Activated CD4-positive, alpha-beta T cell treated with anti-CD3 and anti-CD28 coated beads, Interleukin-2, amount 10 ng/mL, durations not matched to agents 24 days and 14 days (primary cell): Measurements from ENCODE around the gene RBM23. TPM values are rescaled to one million over a fixed set of nuclear protein-coding genes. Genes with fewer than 3 reads are reported as not detected.
"Not testable (repeated sequence)": the region's sequence is repeated elsewhere in the genome, so short reads cannot be mapped to it uniquely, and the experiment has no call there.

Experiments
- DNase-seq: peaks from one replicate; pipeline ENCODE4 v3.0.0; 2022
- H3K27ac Mint-ChIP-seq: one replicate; pipeline ENCODE4 v1.8.0; 2022; ENCODE audit warnings: mild to moderate bottlenecking, mixed read lengths
- H3K27me3 Mint-ChIP-seq: one replicate; pipeline ENCODE4 v1.8.0; 2022; ENCODE audit warnings: mixed read lengths
- H3K36me3 Mint-ChIP-seq: one replicate; pipeline ENCODE4 v1.8.0; 2022; ENCODE audit warnings: low read depth, mild to moderate bottlenecking, mixed read lengths
- H3K4me1 Mint-ChIP-seq: one replicate; pipeline ENCODE4 v1.8.0; 2021; ENCODE audit warnings: mixed read lengths
- H3K4me3 Mint-ChIP-seq: one replicate; pipeline ENCODE4 v1.8.0; 2022; ENCODE audit warnings: mild to moderate bottlenecking, moderate library complexity, mixed read lengths
- H3K9me3 Mint-ChIP-seq: one replicate; pipeline ENCODE4 v1.8.0; 2021; ENCODE audit warnings: mixed read lengths
- intact Hi-C: fragments of 100-400 bp; cut with micrococcal nuclease; formaldehyde crosslinking; loops from one replicate; pipeline ENCODE4 v1.15.1; 2023
- total RNA-seq: library from RNA; stranded (reverse); gene quantifications from 2 replicates; pipeline ENCODE4 v1.2.3, GENCODE V29; 2022

Gene RBM23
- 82.7 and 90.2 TPM in 2 replicates for total RNA-seq

DNA sequence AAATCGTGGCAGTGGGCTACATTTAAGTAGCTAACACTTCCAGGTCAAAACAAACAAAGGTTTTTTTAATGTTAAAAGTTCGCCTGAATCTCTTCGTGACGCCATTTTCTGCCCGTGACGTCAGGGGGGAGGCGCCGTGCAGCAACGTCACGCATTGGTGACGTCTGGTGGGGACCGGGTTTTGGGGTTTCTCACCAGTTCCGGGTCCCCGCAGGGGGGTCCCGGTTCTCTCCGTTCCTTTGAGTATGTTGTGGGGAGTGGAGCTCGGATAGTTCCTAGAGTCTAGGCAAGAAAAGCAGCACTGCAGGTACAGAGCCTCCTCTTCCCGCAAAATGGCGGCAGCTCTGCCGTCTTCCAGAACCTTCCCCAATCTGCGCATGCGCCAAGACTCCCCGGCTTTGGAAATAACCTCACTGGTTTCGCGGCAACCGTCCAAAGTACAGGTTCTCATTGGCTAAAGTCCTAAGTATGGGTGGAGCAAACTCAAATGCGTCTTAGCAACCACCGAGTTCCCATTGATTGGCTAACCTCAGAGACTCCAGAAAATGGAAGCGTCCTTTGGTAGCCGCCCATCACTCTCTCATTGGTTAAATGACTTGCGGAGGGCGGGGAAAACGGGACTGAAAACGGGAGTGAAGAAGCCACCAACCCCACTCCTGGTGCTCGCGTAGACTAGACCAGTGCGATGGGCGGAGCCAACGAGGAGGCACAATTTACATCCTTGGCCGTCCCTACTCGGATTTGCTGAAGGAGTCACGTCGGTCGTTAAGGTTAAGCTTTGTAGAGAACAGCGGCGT, at the start of gene RBM23:
RBM23 (minus strand) TSS at position 346 of the 797 bp plus-strand sequence.
- H3K36me3 Mint-ChIP-seq, result peaks cover 68% of the 10 kb centered on the region
- peaks cover 27% of the 10 kb centered on the region for H3K4me1 Mint-ChIP-seq
- peak within 1 kb of the TSS; percentile 100 for H3K27ac Mint-ChIP-seq
- no peaks in the 10 kb centered on the region for H3K9me3 Mint-ChIP-seq
- peaks cover 2% of the 10 kb centered on the region for H3K27me3 Mint-ChIP-seq
- peak; percentile 100 for DNase-seq
- H3K4me3 Mint-ChIP-seq, result peak within 1 kb of the TSS; percentile 95
- intact Hi-C loops, result loop anchor here (1.0 to 5.0 kb wide), 8 partner anchors 10 to 358 kb away; partner anchors contain the start of genes ACIN1, C14orf119, DAD1 and LRP10

DNA sequence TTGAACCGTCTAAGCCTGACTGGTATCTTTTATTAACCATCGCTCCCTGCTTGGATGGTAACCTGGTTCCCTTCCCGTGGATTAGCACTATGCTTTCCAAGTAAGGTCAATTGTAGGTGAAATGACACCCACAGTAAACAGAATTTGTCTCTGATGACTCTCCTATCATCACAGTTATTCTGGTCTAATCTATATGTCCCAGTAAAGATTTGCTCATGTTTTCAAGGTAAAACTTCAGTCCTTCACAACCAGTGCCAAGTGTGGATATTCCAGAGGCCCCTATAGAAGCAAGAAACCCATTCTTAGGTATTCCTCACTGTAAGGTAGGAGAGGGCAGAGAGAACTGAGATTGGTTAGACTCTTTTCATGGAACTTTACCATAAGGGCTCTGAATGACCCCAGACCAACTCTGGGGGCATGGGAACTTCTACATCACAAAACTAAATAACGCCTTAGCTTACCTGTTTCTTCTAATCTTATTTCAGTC, 47.9 kb upstream of the RBM23 start:
- Mint-ChIP-seq H3K27ac (no peak overlapping the region), H3K27me3 (peaks cover 6% of the 10 kb centered on the region), H3K4me1 (no peaks in the 10 kb centered on the region), H3K4me3 (no peak overlapping the region), H3K9me3 (no peaks in the 10 kb centered on the region), H3K36me3 (no peaks in the 10 kb centered on the region)
- intact Hi-C loops, result no loop called here
- DNase-seq, result no peak

DNA sequence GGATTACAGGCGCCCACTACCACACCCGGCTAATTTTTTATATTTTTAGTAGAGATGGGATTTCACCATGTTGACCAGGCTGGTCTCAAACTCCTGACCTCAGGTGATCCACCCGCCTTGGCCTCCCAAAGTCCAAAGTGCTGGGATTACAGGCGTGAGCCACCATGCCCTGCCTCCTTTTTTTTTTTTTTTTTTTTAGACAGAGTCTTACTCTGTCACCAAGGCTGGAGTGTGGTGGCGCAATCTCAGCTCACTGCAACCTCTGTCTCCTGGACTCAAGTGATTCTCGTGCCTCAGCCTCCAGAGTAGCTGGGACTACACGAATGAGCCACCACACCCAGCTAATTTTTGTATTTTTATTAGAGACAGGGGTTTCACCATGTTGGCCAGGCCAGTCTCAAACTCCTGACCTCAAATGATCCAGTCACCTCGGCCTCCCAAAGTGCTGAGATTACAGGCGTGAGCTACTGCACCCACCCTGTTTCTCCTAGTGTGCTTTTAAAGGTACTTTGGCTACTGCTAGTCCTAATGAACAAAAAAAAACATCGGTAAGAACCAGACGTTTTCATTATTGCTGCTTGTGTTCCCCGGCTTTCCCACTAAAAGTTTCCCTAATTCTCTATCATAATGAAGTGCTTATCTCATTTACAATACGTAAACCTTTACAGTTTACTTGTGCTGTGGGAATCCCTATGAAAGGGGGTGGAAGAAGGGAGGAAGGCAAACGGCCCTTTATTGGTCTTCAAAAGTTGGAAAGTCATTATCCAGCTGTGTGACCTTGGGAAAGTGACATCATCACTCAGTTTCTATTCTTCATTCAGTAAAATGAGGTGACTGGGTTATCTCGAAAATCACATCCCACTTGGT, 47.2 kb upstream of the RBM23 start:
- H3K27me3 Mint-ChIP-seq, DNase-seq, H3K4me3 Mint-ChIP-seq, intact Hi-C loops, H3K27ac Mint-ChIP-seq, H3K36me3 Mint-ChIP-seq, H3K9me3 Mint-ChIP-seq, H3K4me1 Mint-ChIP-seq: not testable (repeated sequence)

DNA sequence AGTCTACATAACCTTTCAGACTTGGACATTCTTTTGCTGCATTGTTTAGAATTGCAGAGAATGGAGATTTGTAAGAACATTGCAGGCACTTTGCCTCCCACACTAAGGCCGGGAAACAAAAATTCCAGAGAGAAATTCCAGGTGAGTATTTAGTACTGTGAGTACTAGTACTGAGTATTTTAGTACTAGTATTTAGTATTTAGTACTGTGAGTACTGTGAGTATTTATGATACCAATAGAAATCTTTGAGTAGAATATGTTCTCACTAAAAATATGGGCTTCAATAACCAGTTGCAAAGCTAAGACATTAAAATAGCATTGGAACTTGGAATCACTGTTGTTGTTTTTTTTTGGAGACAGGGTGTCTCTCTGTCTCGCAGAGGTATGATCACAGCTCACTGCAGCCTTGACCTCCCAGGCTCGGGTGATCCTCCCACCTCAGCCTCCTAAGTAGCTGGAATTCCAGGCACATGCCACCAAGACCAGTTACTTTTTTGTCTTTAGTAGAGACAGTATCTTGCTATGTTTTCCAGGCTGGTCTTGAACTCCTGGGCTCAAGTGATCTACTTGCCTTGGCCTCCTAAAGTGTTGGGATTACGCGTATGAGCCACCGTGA, 43.2 kb upstream of the RBM23 start:
- Mint-ChIP-seq H3K4me1 (peaks cover 3% of the 10 kb centered on the region), H3K9me3 (no peaks in the 10 kb centered on the region), H3K36me3 (no peaks in the 10 kb centered on the region), H3K27ac (no peak overlapping the region), H3K4me3 (no peak overlapping the region), H3K27me3 (peaks cover 6% of the 10 kb centered on the region)
- no peak for DNase-seq
- intact Hi-C loops, result no loop called here

DNA sequence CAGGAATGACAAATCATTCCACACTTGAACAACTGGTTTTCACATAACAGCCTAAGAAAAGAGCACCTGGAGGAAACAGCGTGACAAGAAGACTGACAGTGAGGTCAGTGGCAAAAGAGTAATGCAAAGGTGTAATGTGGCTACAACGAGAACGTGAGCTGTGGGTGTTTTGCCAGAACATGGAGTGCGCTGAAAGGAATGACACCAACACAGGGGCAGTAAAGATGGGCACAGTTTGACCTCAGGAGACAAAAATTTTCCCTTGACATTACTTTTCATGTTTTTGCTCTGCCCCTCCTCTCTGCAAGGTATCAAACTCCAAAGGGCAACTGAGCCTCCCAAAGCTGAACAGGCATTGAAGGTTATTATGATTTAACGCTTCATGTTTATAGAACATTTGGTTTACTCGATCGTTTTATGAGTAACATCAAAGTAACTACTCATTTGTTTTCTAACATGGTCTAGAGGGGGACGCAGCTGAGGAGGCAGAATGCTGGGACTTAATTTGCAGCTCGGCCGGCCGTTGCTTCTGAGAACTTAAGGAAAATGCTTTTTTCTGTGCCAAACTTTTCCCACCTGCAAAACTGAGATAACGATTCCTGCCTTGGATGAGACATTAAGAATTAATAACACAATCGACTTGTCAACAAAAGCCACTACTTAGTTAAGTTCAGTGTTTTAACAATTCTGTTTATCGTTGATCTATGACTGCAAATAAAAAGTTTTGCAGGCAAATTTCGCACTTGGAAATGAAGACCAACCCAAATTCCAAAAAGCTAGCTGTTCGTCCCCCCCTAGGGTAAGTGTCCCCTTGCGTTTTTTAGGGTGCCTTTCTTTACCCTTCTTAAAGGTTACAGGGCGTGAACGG, 37.0 kb upstream of the RBM23 start:
- H3K36me3 Mint-ChIP-seq, result peaks cover 20% of the 10 kb centered on the region
- H3K9me3 Mint-ChIP-seq, result no peaks in the 10 kb centered on the region
- H3K4me1 Mint-ChIP-seq, result peaks cover 19% of the 10 kb centered on the region
- peaks cover 3% of the 10 kb centered on the region for H3K27me3 Mint-ChIP-seq
- intact Hi-C loops, result loop anchor here (2.0 kb wide), 1 partner anchor 27 kb away; the partner anchor contains the start of gene AJUBA
- DNase-seq, result no peak
- peak overlapping the region; percentile 95 for H3K4me3 Mint-ChIP-seq
- peak overlapping the region; percentile 92 for H3K27ac Mint-ChIP-seq

DNA sequence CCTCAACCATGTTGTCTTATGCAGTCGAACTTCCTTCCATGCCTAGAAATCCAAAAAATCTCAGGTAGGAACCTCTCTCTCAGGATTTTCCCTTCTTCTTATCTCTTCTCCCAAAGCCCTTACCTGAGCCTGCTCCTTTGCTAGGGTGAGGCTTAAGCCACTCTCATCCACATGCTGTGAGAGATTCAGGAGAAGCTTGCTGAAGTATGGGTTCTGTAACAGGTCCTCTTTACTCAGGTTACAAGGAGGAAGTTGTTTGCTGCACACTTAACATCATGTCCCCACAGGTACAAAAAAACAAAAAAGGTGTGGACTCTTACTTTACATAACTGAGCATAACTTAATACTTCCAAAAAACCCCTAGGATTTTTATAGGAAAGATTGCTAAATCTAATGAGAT, 33.5 kb upstream of the RBM23 start:
- H3K36me3 Mint-ChIP-seq, result peaks cover 31% of the 10 kb centered on the region
- intact Hi-C loops, result no loop called here
- no peak overlapping the region for H3K4me3 Mint-ChIP-seq
- peaks cover 16% of the 10 kb centered on the region for H3K4me1 Mint-ChIP-seq
- H3K27ac Mint-ChIP-seq, result no peak overlapping the region
- no peak for DNase-seq
- H3K9me3 Mint-ChIP-seq, result no peaks in the 10 kb centered on the region
- no peaks in the 10 kb centered on the region for H3K27me3 Mint-ChIP-seq

DNA sequence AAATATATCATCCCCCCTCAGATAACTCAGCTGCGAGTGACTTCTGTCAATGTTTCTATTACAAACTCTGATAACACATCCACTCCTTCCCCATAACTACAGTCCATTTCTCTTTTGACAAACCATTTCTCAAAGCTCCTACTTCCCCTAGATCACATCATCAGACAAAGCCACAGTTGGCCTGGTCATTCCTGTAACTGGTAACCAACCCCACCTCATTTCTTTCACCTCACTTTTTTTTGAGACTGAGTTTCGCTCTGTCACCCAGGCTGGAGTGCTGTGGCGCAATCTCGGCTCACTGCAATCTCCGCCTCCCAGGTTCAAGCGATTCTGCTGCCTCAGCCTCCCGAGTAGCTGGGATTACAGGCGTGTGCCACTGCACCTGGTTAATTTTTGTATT, 32.8 kb upstream of the RBM23 start:
- DNase-seq, H3K27me3 Mint-ChIP-seq, H3K4me3 Mint-ChIP-seq, H3K9me3 Mint-ChIP-seq, intact Hi-C loops, H3K27ac Mint-ChIP-seq: not testable (repeated sequence)
- Mint-ChIP-seq H3K4me1 (peaks cover 15% of the 10 kb centered on the region), H3K36me3 (peaks cover 36% of the 10 kb centered on the region)

DNA sequence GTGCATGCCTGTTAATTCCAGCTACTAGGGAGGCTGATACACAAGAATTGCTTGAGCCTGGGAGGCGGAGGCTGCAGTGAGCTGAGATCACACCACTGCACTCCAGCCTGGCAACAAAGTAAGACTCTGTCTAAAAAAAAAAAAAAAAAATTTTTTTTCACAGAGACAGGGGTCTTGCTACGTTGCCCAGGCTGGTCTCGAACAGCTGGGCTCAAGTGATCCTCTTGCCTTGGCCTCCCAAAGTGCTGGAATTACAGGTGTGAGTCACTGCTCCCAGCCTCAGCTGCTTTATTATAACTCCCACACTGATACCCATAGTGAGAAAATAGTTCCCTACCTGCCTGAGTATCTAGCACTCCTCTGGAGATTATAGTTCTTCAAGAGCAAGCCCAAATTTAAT, 26.7 kb upstream of the RBM23 start:
- H3K9me3 Mint-ChIP-seq, result no peaks in the 10 kb centered on the region
- H3K4me1 Mint-ChIP-seq, result no peaks in the 10 kb centered on the region
- no peak overlapping the region for H3K4me3 Mint-ChIP-seq
- H3K27ac Mint-ChIP-seq, result no peak overlapping the region
- DNase-seq, result no peak
- intact Hi-C loops, result no loop called here
- peaks cover 25% of the 10 kb centered on the region for H3K36me3 Mint-ChIP-seq
- no peaks in the 10 kb centered on the region for H3K27me3 Mint-ChIP-seq

DNA sequence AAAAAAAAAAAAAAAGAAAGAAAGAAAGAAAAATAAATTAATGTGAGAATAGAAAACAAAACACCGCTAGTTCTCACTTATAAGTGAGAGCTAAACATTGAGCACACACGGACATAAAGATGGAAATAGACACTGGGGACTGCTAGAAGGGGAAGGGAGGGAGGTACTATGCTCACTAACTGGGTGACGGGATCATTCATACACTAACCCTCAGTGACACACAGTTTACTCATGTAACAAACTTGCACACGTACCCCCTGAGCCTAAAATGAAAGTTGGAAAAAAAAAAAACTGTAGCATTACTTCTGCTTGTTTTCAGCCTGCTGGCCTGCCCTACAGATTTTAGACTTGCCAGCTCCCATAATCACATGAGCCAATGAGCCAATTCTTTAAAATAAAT, 20.7 kb upstream of the RBM23 start:
- no peak overlapping the region for H3K4me3 Mint-ChIP-seq
- H3K27me3 Mint-ChIP-seq, result no peaks in the 10 kb centered on the region
- no peak for DNase-seq
- H3K36me3 Mint-ChIP-seq, result peaks cover 13% of the 10 kb centered on the region
- H3K27ac Mint-ChIP-seq, result no peak overlapping the region
- no peaks in the 10 kb centered on the region for H3K4me1 Mint-ChIP-seq
- no peaks in the 10 kb centered on the region for H3K9me3 Mint-ChIP-seq
- intact Hi-C loops, result no loop called here

DNA sequence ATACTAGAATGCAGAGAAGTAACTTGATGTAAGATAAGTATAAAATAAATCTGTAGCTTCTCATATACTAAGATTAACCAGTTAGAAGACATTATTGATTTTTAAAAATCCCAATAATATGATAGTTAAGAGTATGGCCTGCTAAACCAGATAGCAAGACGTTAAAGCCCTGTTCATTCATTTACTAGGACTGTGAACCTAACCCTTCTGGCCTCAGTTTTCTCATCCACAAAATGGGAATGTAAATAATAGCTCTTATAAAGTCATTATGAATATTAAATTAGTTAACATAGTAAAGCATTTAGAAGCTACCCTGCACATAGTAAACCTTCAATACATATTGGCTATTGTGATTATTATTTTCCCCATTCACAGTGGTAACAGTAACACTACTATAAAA, 16.2 kb upstream of the RBM23 start:
- H3K36me3 Mint-ChIP-seq, result peaks cover 12% of the 10 kb centered on the region

DNA sequence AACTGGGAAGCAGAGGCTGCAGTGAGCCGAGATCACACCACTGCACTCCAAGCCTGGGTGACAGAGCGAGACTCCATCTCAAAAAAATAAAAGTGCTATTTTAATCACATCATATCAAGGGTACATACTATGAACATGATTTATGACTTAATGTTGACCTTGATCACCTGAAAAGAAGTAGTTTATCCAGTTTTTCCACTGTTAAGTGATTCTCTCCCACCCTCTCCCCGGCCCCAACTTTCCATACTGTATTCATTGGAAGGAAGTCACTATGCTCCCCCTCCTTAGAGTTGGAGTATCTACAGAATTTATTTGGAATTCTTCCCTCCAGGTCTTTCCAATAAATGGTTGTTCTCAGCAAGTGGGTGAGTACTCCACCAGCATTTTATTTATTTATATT, 13.2 kb upstream of the RBM23 start:
- intact Hi-C loops, result no loop called here
- H3K4me3 Mint-ChIP-seq, result no peak overlapping the region
- peaks cover 16% of the 10 kb centered on the region for H3K4me1 Mint-ChIP-seq
- no peak for DNase-seq
- peaks cover 9% of the 10 kb centered on the region for H3K36me3 Mint-ChIP-seq
- H3K27ac Mint-ChIP-seq, result no peak overlapping the region
- H3K27me3 Mint-ChIP-seq, result no peaks in the 10 kb centered on the region
- H3K9me3 Mint-ChIP-seq, result no peaks in the 10 kb centered on the region

More for the DNA sequence above, 16.2 kb upstream of the RBM23 start:
- DNase-seq, result no peak
- no peak overlapping the region for H3K4me3 Mint-ChIP-seq
- H3K9me3 Mint-ChIP-seq, result no peaks in the 10 kb centered on the region
- intact Hi-C loops, result no loop called here
- peaks cover 5% of the 10 kb centered on the region for H3K4me1 Mint-ChIP-seq
- H3K27me3 Mint-ChIP-seq, result no peaks in the 10 kb centered on the region
- H3K27ac Mint-ChIP-seq, result no peak overlapping the region

DNA sequence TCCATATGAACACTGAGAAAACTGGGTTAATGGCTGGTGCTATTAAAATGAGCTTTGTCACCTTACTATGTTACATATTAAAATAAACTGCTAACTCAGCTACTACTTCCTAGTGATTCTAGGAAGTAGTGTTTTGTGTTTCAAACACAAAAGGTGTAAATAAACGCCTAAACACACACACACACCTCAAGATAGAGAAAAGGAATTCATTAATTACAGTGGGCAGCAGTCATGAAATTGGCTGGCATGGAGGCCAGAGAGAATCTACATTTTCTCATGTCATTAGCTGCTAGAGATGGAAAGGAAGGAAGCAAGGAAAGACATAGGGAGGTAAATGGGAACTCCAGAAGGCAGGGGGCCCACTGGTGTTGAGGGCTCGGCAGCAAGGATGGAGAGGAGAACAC, 11.0 kb upstream of the RBM23 start:
- H3K9me3 Mint-ChIP-seq, result no peaks in the 10 kb centered on the region
- H3K27ac Mint-ChIP-seq, result no peak overlapping the region
- H3K36me3 Mint-ChIP-seq, result peaks cover 24% of the 10 kb centered on the region
- DNase-seq, result no peak
- peaks cover 25% of the 10 kb centered on the region for H3K4me1 Mint-ChIP-seq
- no peaks in the 10 kb centered on the region for H3K27me3 Mint-ChIP-seq
- intact Hi-C loops, result loop anchor here (1.0 to 5.0 kb wide), 9 partner anchors 11 to 372 kb away; partner anchors contain the start of genes C14orf93, CDH24, DAD1 and HAUS4
- no peak overlapping the region for H3K4me3 Mint-ChIP-seq
